ENCODE data around the gene ZNF189.

ZNF189 gene

DNA sequence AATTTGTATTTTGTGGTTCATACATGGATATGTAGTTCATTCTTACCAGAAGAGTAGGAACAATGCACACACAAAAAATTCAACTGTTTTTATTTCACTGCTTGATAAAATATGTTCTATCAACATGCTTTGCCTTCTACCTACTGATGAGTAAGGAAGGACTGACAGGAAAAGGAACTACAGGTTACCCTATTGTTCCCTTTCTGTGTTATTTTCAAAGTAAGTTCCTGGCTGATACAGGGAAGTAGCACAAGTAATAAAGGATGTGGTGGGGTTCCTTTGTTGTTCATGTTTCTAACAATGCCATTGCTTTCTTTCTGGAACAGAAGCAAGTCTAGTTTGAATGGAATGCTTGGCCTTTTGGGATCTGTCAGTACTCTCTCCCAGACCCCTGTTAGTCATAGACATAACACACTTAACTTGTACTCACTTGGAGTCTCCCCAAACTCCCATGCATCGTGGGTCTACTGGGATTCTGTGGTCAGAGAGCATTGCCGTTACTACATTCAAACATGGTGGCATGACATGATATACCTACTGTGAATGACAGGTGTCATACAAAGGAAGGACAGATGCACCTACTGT, 57.1 kb downstream of the ZNF189 start:
- DNase-seq = peak in 1 of 2 experiments; percentile 3

DNA sequence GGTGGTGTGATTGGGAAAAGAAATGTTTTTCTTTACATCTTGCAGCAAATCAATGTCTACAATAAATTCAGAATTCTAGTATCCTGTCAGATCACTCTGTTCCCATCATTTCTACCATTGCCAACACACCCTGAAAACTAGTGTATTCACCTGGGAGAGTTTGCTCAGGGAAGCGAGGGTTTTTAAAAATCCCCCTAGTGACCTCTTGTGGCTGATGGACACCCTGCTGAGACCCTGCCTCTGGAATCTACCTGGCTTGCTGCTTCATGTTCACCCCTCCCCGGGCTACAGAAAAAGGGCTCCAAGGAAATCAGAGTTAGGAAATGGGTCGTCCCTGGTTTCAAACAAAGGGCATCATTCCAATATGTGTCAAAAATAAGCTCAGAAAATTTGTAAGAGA, 58.4 kb downstream of the ZNF189 start:
- DNase-seq = no peak

DNA sequence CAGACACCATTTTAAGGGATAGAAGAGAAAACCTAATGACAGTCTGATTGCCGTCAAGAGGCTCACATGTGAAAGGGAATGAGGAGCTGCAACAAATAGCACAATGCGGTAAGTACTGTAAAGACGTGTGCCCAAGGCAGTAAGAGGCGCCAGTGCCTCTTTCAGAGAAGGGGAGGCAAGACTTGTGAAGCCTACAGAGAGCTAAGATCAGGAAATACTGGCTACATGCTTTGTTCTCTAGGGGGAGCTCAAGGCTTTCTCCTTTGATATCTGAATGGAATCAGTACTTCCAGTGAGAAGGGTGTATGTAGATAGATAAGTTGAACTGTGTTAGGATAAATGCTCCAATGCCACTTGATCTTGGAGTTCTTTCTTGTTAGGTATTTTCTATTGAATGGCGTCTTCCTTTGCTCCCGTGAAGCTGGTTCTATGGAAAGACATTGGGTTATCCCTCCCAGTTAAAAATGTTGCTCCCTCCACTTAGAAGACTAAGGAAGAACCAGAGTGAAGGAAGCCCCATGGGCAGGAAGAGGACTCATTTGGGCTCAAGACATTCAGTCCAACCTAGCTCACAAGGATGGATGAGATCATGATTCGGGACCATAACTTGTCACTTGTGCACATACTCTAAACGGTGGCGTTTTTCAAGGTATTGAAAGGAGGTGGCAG, 60.4 kb downstream of the ZNF189 start:
- peak; percentile 89 to 95 for DNase-seq

All from Kasumi-1 (cell line).